ENCODE measurements around the gene FANCB. TPM values are rescaled to one million over a fixed set of nuclear protein-coding genes. Genes with fewer than 3 reads are reported as not detected.

The FANCB gene
- total and polyA plus RNA-seq, 2 of the 13 experiments (the other 11 are each of a cell fraction or from before 2014, with no cell fraction given): 1.0 to 5.8 TPM

- no peak; the same call in 1 of the 2 replicates for TF ChIP-seq ARID5B (CRISPR knock-in tag; IDR thresholded peaks at IDR 0.05)
- peak; percentile 36; the same call in 1 of the 2 replicates for TF ChIP-seq SP5 (CRISPR knock-in tag; IDR thresholded peaks at IDR 0.05; ENCODE audit: borderline replicate concordance, low read depth)
- no peak for TF ChIP-seq ZFP41 (CRISPR knock-in tag; IDR thresholded peaks at IDR 0.05; ENCODE audit: borderline replicate concordance)
- TF ChIP-seq TCF12 (IDR thresholded peaks at IDR 0.05): no peak
- no peak for TF ChIP-seq TCF12 (CRISPR knock-in tag; IDR thresholded peaks at IDR 0.05)
- TF ChIP-seq ZNF678 (CRISPR knock-in tag; IDR thresholded peaks at IDR 0.05): no peak
- no peak for TF ChIP-seq JUND (CRISPR knock-in tag; IDR thresholded peaks at IDR 0.05)
- no peak for TF ChIP-seq ZNF766 (CRISPR knock-in tag; IDR thresholded peaks at IDR 0.05; ENCODE audit: borderline replicate concordance)
- TF ChIP-seq GFI1 (CRISPR knock-in tag; IDR thresholded peaks at IDR 0.05; ENCODE audit: borderline replicate concordance): no peak
- TF ChIP-seq, protein P1, sequence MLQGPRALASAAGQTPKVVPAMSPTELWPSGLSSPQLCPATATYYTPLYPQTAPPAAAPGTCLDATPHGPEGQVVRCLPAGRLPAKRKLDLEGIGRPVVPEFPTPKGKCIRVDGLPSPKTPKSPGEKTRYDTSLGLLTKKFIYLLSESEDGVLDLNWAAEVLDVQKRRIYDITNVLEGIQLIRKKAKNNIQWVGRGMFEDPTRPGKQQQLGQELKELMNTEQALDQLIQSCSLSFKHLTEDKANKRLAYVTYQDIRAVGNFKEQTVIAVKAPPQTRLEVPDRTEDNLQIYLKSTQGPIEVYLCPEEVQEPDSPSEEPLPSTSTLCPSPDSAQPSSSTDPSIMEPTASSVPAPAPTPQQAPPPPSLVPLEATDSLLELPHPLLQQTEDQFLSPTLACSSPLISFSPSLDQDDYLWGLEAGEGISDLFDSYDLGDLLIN (CRISPR knock-in tag; IDR thresholded peaks at IDR 0.05; ENCODE audit: borderline replicate concordance): no peak
- TF ChIP-seq PAF1 (CRISPR knock-in tag; IDR thresholded peaks at IDR 0.05): no peak
- peak; percentile 67 for TF ChIP-seq PHF20 (CRISPR knock-in tag; IDR thresholded peaks at IDR 0.05)
- TF ChIP-seq ZNF543 (CRISPR knock-in tag; IDR thresholded peaks at IDR 0.05): no peak
- TF ChIP-seq TBX2 (CRISPR knock-in tag; IDR thresholded peaks at IDR 0.05; ENCODE audit: borderline replicate concordance): no peak
- TF ChIP-seq TFE3 (CRISPR knock-in tag; IDR thresholded peaks at IDR 0.05): peak; percentile 62; the same call in 1 of the 2 replicates
- TF ChIP-seq PHF21A (CRISPR knock-in tag; IDR thresholded peaks at IDR 0.05): no peak
- no peak for TF ChIP-seq ZBTB42 (CRISPR knock-in tag; IDR thresholded peaks at IDR 0.05)
- no peak for TF ChIP-seq ZNF879 (CRISPR knock-in tag; IDR thresholded peaks at IDR 0.05)
- no peak for TF ChIP-seq PHF5A (CRISPR knock-in tag; IDR thresholded peaks at IDR 0.05; ENCODE audit: low read depth, unreplicated experiment)
- no peak for TF ChIP-seq ZBTB21 (CRISPR knock-in tag; IDR thresholded peaks at IDR 0.05)
- TF ChIP-seq, protein P2, sequence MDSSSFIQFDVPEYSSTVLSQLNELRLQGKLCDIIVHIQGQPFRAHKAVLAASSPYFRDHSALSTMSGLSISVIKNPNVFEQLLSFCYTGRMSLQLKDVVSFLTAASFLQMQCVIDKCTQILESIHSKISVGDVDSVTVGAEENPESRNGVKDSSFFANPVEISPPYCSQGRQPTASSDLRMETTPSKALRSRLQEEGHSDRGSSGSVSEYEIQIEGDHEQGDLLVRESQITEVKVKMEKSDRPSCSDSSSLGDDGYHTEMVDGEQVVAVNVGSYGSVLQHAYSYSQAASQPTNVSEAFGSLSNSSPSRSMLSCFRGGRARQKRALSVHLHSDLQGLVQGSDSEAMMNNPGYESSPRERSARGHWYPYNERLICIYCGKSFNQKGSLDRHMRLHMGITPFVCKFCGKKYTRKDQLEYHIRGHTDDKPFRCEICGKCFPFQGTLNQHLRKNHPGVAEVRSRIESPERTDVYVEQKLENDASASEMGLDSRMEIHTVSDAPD (CRISPR knock-in tag; IDR thresholded peaks at IDR 0.05): no peak
- TF ChIP-seq, protein P3, sequence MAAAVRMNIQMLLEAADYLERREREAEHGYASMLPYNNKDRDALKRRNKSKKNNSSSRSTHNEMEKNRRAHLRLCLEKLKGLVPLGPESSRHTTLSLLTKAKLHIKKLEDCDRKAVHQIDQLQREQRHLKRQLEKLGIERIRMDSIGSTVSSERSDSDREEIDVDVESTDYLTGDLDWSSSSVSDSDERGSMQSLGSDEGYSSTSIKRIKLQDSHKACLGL (CRISPR knock-in tag; IDR thresholded peaks at IDR 0.05): no peak
- no peak for TF ChIP-seq HCFC1 (IDR thresholded peaks at IDR 0.05; ENCODE audit: low read depth, low read length)
These were observed at the start of gene FANCB, which contains the start of gene MOSPD2 (continued) for GRCh38 chrX:14872851-14873675.
